ENCODE data around the gene ARHGDIB. TPM values are rescaled to one million over a fixed set of nuclear protein-coding genes. Genes with fewer than 3 reads are reported as not detected.

Gene ARHGDIB
- total RNA-seq, 4 donors from 2014 or later: 36.7 to 69.5 (median 48.3) TPM

GRCh38 chr12:14962797-14963196 lies 1.4 kb upstream of the ARHGDIB start:
- 80 to 83% methylated on average over 3 of the region's 3 CpGs for WGBS, 2 donors (ENCODE audit: low coverage in 1 of 2)
- Histone ChIP-seq H3K4me3 (no peak overlapping the region), H3K36me3 (no peaks in the 10 kb centered on the region), H3K4me1 (peaks cover 0 to 1% (median under 1%) of the 10 kb centered on the region in 4 donors), H3K27me3 (no peaks in the 10 kb centered on the region), H3K9me3 (no peaks in the 10 kb centered on the region), H3K27ac (peak overlapping the region; percentile 49 to 76 (median 70))
- no peak for DNase-seq
- in situ Hi-C loops (cut with MboI; ENCODE audit: low pct_ligation_motif_present in 1 of 4, low pct_unique_long_range_greater_than_20kb in 1 of 4, low sequenced_read_pairs in 3 of 4) (no loop called here), intact Hi-C loops (cut with DNase I; ENCODE audit: low total_unique reads) (no loop called here)
- no peak for TF ChIP-seq EP300 (IDR thresholded peaks at IDR 0.05; ENCODE audit: low read depth)
- TF ChIP-seq CTCF (IDR thresholded peaks at IDR 0.05): no peak
- TF ChIP-seq POLR2AphosphoS5 (IDR thresholded peaks at IDR 0.05): no peak
- no peak for TF ChIP-seq POLR2A (IDR thresholded peaks at IDR 0.05)

GRCh38 chr12:14962153-14962539 lies 745 bp upstream of the ARHGDIB start:
- intact Hi-C loops (cut with DNase I; ENCODE audit: low total_unique reads): no loop called here
- peaks cover 0 to 7% (median 2%) of the 10 kb centered on the region in 4 donors for H3K4me1 ChIP-seq
- in situ Hi-C loops (cut with MboI; ENCODE audit: low pct_ligation_motif_present in 1 of 4, low pct_unique_long_range_greater_than_20kb in 1 of 4, low sequenced_read_pairs in 3 of 4): no loop called here
- peak overlapping the region; percentile 49 to 76 (median 70) for H3K27ac ChIP-seq
- no peaks in the 10 kb centered on the region for H3K36me3 ChIP-seq
- WGBS, 2 donors (ENCODE audit: low coverage in 1 of 2): 52 to 72% methylated on average over 3 of the region's 3 CpGs
- peak overlapping the region in 1 of 4 donors; percentile 47 for H3K4me3 ChIP-seq
- H3K9me3 ChIP-seq: no peaks in the 10 kb centered on the region
- H3K27me3 ChIP-seq: no peaks in the 10 kb centered on the region
- TF ChIP-seq POLR2A (IDR thresholded peaks at IDR 0.05) (no peak), CTCF (IDR thresholded peaks at IDR 0.05) (no peak), POLR2AphosphoS5 (IDR thresholded peaks at IDR 0.05) (no peak), EP300 (IDR thresholded peaks at IDR 0.05; ENCODE audit: low read depth) (no peak)
- no peak for DNase-seq

GRCh38 chr12:14960548-14961465 lies 594 bp downstream of the ARHGDIB start:
- H3K4me3 ChIP-seq: peak overlapping the region in 3 of 4 donors; percentile 20 to 47 (median 21)
- WGBS, 2 donors (ENCODE audit: low coverage in 1 of 2): 45 to 55% methylated on average over 10 to 13 of the region's 13 CpGs
- DNase-seq: peak; percentile 21
- no peaks in the 10 kb centered on the region for H3K36me3 ChIP-seq
- no peaks in the 10 kb centered on the region for H3K9me3 ChIP-seq
- H3K27ac ChIP-seq: peak overlapping the region; percentile 49 to 76 (median 70)
- intact Hi-C loops (cut with DNase I; ENCODE audit: low total_unique reads): no loop called here
- no peak for TF ChIP-seq POLR2AphosphoS5 (IDR thresholded peaks at IDR 0.05)
- no peak for TF ChIP-seq CTCF (IDR thresholded peaks at IDR 0.05)
- no peak for TF ChIP-seq EP300 (IDR thresholded peaks at IDR 0.05; ENCODE audit: low read depth)
- no peak for TF ChIP-seq POLR2A (IDR thresholded peaks at IDR 0.05)
- in situ Hi-C loops (cut with MboI; ENCODE audit: low pct_ligation_motif_present in 1 of 4, low pct_unique_long_range_greater_than_20kb in 1 of 4, low sequenced_read_pairs in 3 of 4): no loop called here
- peaks cover 0 to 13% (median 6%) of the 10 kb centered on the region in 4 donors for H3K4me1 ChIP-seq
- no peaks in the 10 kb centered on the region for H3K27me3 ChIP-seq

- Histone ChIP-seq H3K27ac (peak overlapping the region; percentile 49 to 76 (median 70)), H3K36me3 (no peaks in the 10 kb centered on the region), H3K9me3 (no peaks in the 10 kb centered on the region), H3K27me3 (no peaks in the 10 kb centered on the region), H3K4me1 (peaks cover 0 to 13% (median 6%) of the 10 kb centered on the region in 4 donors), H3K4me3 (peak overlapping the region in 3 of 4 donors; percentile 2 to 47 (median 21))
- no peak for TF ChIP-seq POLR2A (IDR thresholded peaks at IDR 0.05)
- TF ChIP-seq POLR2AphosphoS5 (IDR thresholded peaks at IDR 0.05): no peak
- TF ChIP-seq CTCF (IDR thresholded peaks at IDR 0.05): no peak
- TF ChIP-seq EP300 (IDR thresholded peaks at IDR 0.05; ENCODE audit: low read depth): no peak
- intact Hi-C loops (cut with DNase I; ENCODE audit: low total_unique reads): no loop called here
- in situ Hi-C loops (cut with MboI; ENCODE audit: low pct_ligation_motif_present in 1 of 4, low pct_unique_long_range_greater_than_20kb in 1 of 4, low sequenced_read_pairs in 3 of 4): no loop called here
- 62 to 66% methylated on average over 2 to 4 of the region's 4 CpGs for WGBS, 2 donors (ENCODE audit: low coverage in 1 of 2)
- no peak for DNase-seq
Measured at GRCh38 chr12:14959916-14960496, 1.4 kb downstream of the ARHGDIB start.

All from transverse colon (tissue), 4 donors.